ENCODE measurements around the gene HAPLN3.

The HAPLN3 gene

DNA sequence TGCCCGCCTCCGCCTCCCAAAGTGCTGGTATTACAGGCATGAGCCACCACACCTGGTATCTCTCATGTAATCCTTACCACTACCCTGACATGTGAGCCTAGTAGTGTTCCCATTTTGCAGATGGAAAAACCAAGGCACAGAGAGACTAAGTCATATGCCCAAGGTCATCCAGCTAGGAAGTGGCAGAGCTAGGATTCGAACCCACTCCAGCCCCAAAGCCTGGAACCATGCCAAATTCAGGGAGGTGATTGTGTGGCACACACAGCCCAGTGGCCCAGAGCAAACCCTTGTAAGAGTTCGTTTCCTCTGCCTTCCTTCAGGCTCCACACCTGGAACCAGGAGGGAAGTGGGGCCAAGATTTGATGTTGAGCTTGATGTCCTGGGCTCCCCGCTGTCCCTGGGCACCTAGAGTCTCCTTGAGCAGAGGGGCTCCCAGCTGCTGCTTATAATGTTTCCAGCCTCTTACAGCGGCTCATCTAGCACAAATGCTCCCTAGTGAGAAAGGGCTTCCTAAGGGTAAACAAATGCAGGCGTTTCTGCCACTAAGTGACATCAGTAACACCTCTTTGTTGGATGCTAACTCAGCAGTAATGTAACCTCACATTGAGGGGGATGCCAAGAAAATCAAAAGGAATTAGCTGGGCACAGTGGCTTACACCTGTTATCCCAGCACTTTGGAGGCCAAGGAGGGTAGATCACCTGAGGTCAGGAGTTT is 3.6 kb downstream of the HAPLN3 start:
- TF ChIP-seq, protein P1, sequence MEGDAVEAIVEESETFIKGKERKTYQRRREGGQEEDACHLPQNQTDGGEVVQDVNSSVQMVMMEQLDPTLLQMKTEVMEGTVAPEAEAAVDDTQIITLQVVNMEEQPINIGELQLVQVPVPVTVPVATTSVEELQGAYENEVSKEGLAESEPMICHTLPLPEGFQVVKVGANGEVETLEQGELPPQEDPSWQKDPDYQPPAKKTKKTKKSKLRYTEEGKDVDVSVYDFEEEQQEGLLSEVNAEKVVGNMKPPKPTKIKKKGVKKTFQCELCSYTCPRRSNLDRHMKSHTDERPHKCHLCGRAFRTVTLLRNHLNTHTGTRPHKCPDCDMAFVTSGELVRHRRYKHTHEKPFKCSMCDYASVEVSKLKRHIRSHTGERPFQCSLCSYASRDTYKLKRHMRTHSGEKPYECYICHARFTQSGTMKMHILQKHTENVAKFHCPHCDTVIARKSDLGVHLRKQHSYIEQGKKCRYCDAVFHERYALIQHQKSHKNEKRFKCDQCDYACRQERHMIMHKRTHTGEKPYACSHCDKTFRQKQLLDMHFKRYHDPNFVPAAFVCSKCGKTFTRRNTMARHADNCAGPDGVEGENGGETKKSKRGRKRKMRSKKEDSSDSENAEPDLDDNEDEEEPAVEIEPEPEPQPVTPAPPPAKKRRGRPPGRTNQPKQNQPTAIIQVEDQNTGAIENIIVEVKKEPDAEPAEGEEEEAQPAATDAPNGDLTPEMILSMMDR (IDR thresholded peaks at IDR 0.05), result no peak

DNA sequence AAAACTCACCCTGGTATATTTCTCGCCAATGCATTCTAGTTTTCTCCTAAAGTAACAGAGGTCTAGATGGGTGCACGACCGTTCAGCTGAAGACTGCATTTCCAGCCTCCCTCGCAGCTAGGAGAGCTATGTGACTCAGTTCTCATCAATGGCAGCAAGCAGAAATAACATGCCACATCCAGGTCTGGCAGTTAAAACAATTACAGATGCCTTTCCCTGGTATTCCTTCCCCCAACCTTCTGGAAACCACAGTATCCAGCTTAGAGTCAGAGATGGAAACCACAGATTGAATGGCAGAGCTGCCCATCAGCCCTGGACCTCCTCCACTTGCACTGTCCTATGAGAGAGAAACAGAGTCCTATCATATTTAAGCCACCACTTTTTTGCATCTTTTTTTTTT is 4.8 kb downstream of the HAPLN3 start:
- Mint-ChIP-seq H3K27ac (no peak overlapping the region), H3K4me1 (peaks cover 2% of the 10 kb centered on the region), H3K27me3 (ENCODE audit: low read depth, poor library complexity) (peaks cover 4% of the 10 kb centered on the region), H3K9me3 (no peaks in the 10 kb centered on the region), H3K4me3 (no peak overlapping the region), H3K36me3 (ENCODE audit: low read depth) (peaks cover 13% of the 10 kb centered on the region)
- TF ChIP-seq, protein P1 (IDR thresholded peaks at IDR 0.05), result no peak
- no peak for DNase-seq

More for the DNA sequence above, 3.6 kb downstream of the HAPLN3 start:
- Mint-ChIP-seq H3K4me1 (peaks cover 12% of the 10 kb centered on the region), H3K27ac (no peak overlapping the region), H3K4me3 (no peak overlapping the region), H3K27me3 (ENCODE audit: low read depth, poor library complexity) (peaks cover 7% of the 10 kb centered on the region), H3K36me3 (ENCODE audit: low read depth) (peaks cover 7% of the 10 kb centered on the region), H3K9me3 (no peaks in the 10 kb centered on the region)
- no peak for DNase-seq

DNA sequence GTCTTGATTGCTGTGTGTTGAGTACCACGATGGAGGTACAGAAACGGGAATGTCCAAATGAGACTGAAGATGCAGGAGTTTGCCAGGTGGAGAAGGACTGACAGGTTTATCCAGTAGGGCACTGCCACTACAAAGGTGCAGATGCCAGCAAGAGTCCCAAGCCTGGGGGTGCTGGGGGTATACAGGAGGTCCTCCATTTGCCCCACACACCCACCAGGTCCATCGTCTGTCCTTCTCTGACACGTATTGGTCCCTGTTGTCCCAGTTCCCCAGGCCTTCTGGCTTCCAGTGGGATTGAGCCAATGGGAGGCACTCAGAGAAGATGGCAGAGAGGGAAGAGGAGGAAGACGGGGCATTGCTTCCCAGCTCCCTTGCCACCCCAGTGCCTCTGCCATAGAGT is 6.6 kb downstream of the HAPLN3 start:
- peaks cover 26% of the 10 kb centered on the region for H3K36me3 Mint-ChIP-seq (ENCODE audit: low read depth)
- H3K9me3 Mint-ChIP-seq, result no peaks in the 10 kb centered on the region
- H3K4me3 Mint-ChIP-seq, result no peak overlapping the region
- TF ChIP-seq, protein P1 (IDR thresholded peaks at IDR 0.05), result no peak
- peaks cover 6% of the 10 kb centered on the region for H3K4me1 Mint-ChIP-seq
- DNase-seq, result no peak
- peaks cover 14% of the 10 kb centered on the region for H3K27me3 Mint-ChIP-seq (ENCODE audit: low read depth, poor library complexity)
- H3K27ac Mint-ChIP-seq, result no peak overlapping the region

DNA sequence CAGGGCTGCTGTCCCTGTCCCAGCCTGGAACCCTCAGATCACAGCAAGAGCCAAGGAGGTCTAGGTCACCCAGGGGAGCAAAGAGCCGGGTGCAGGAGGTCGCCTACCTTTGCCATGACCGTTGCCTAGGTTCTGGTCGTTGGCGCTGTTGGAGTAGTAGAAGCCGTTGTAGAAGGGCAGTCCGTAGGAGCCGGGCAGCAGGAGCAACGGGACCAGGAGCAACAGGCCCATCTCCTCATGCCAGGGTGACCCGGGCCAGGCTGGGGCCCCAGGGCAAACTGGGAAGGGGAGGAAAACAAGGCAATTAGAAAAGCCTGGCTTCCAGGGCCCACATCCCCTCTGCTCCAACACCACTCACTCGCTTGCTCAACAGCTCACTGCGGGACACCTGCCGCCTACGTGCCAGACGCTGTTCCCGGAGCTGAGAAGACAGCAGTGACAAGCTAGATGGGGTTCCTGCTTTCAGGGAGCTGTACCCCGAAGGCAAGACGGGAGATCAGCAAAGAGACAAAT is 8.2 kb downstream of the HAPLN3 start:
- peaks cover 14% of the 10 kb centered on the region for H3K27me3 Mint-ChIP-seq (ENCODE audit: low read depth, poor library complexity)

DNA sequence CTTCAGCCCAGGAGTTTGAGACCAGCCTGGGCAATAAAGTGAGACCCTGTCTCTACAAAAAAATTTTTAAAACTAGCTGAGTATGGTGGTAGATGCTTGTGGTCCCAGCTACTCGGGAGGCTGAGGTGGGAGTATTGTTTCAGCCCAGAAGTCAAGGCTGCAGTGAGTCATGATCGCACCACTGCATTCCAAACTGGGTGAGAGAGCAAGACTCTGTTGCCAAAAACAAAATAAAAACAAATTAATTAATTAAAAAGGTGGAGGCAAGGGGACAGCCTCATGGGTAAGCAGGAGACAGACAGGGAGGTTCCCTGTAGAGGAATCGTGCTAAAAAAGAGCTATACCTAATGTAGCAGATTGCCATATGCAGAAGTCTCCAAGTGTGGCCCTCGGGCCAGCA is 12.6 kb downstream of the HAPLN3 start:
- H3K36me3 Mint-ChIP-seq (ENCODE audit: low read depth), result peaks cover 50% of the 10 kb centered on the region
- peaks cover 10% of the 10 kb centered on the region for H3K27me3 Mint-ChIP-seq (ENCODE audit: low read depth, poor library complexity)
- TF ChIP-seq, protein P1 (IDR thresholded peaks at IDR 0.05), result no peak
- H3K27ac Mint-ChIP-seq, result no peak overlapping the region
- H3K4me3 Mint-ChIP-seq, result no peak overlapping the region
- H3K9me3 Mint-ChIP-seq, result no peaks in the 10 kb centered on the region
- no peak for DNase-seq
- H3K4me1 Mint-ChIP-seq, result peaks cover 30% of the 10 kb centered on the region

More for the DNA sequence above, 8.2 kb downstream of the HAPLN3 start:
- TF ChIP-seq, protein P1 (IDR thresholded peaks at IDR 0.05), result no peak
- no peak overlapping the region for H3K27ac Mint-ChIP-seq
- H3K36me3 Mint-ChIP-seq (ENCODE audit: low read depth), result peaks cover 38% of the 10 kb centered on the region
- H3K4me3 Mint-ChIP-seq, result no peak overlapping the region
- no peak for DNase-seq
- no peaks in the 10 kb centered on the region for H3K9me3 Mint-ChIP-seq
- H3K4me1 Mint-ChIP-seq, result peaks cover 12% of the 10 kb centered on the region

DNA sequence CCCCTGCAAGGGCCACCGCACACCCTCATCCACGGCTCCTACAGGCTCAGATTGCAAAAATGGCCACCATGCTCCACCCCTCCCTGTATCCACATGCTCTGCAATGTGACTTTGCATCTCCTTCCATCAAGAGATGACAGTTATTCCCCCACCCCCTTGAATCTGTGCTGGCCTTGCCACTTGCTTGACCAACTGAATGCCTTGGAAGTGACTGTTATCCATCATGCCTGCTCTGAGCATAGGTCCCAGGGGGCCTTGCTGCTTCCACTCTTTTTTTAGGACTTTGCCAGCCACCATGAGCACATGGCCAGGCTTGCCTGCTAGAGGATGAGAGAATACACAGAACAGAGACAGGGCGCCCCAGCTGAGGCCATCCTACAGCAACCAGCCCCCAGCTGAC is 13.6 kb downstream of the HAPLN3 start:
- Mint-ChIP-seq H3K4me3 (no peak overlapping the region), H3K27ac (no peak overlapping the region), H3K9me3 (no peaks in the 10 kb centered on the region), H3K4me1 (peaks cover 35% of the 10 kb centered on the region), H3K36me3 (ENCODE audit: low read depth) (peaks cover 43% of the 10 kb centered on the region), H3K27me3 (ENCODE audit: low read depth, poor library complexity) (peaks cover 10% of the 10 kb centered on the region)
- TF ChIP-seq, protein P1 (IDR thresholded peaks at IDR 0.05), result no peak
- no peak for DNase-seq
